SK-N-SH (cell line): ENCODE measurements around the gene CPZ. TPM values are rescaled to one million over a fixed set of nuclear protein-coding genes. Genes with fewer than 3 reads are reported as not detected.

Experiments
- CTCF ChIA-PET: fragments of 300-600, 350-600 bp; formaldehyde crosslinking; extraction: SDS; loops from one replicate; lab custom pipeline; 2021; lab: Yijun Ruan, JAX
- POLR2A ChIA-PET: fragments of 350-600 bp; sonication (Branson Sonifier 250); formaldehyde crosslinking; extraction: SDS; loops from one replicate; lab custom pipeline; 2020; ENCODE audit warnings: antibody characterized with exemption, inconsistent platforms; lab: Yijun Ruan, JAX
- DNase-seq: peaks from one replicate; pipeline ENCODE4 v3.0.0; 2012
- H2AFZ ChIP-seq: fragments of 200-600 bp; sonication (generic); 2 replicates; pipeline ENCODE4 v1.8.1; 2016; ENCODE audit warnings: antibody characterized with exemption, mild to moderate bottlenecking, low read depth
- H3F3A ChIP-seq: fragments of 200-600 bp; sonication (generic); replicated peaks from 2 replicates; pipeline ENCODE3; 2016; ENCODE audit warnings: antibody characterized with exemption, mild to moderate bottlenecking; ENCODE audit not compliant: insufficient read depth
- H3K27ac ChIP-seq, 2 experiments: fragments of 200-500 bp in 1 of 2; fragments of 200-600 bp in 1 of 2; sonication (Bioruptor generic) in 1 of 2; sonication (generic), shearing (Covaris generic) in 1 of 2; 2 replicates each; pipeline versions ENCODE4 v1.5.1 to v1.6.1; 2014 to 2016; ENCODE audit warnings: low read depth in 2 of 2, inconsistent platforms in 1 of 2, low read length in 1 of 2, mild to moderate bottlenecking in 1 of 2, mixed read lengths in 1 of 2
- H3K27me3 ChIP-seq: fragments of 200-600 bp; sonication (generic), shearing (Covaris generic); 2 replicates; pipeline ENCODE4 v1.6.1; 2016; ENCODE audit warnings: mixed run types; ENCODE audit not compliant: insufficient read depth
- H3K36me3 ChIP-seq, 2 experiments: fragments of 200-500 bp in 1 of 2; fragments of 200-600 bp in 1 of 2; sonication (Bioruptor generic) in 1 of 2; sonication (generic) in 1 of 2; replicated peaks in 1 of 2; 2 replicates each; pipeline versions ENCODE3 to v1.5.1; 2014 to 2016; ENCODE audit warnings: low read length in 1 of 2, mild to moderate bottlenecking in 1 of 2; ENCODE audit not compliant: insufficient read depth in 2 of 2, control insufficient read depth in 1 of 2
- H3K4me1 ChIP-seq, 2 experiments: fragments of 200-500 bp in 1 of 2; fragments of 200-600 bp in 1 of 2; sonication (Bioruptor generic) in 1 of 2; sonication (generic), shearing (Covaris generic) in 1 of 2; 2 replicates each; pipeline versions ENCODE4 v1.5.1 to v1.6.1; 2014 to 2016; ENCODE audit warnings: low read depth in 1 of 2, low read length in 1 of 2, mixed run types in 1 of 2; ENCODE audit not compliant: insufficient read depth in 2 of 2, control insufficient read depth in 1 of 2
- H3K4me2 ChIP-seq: fragments of 200-600 bp; sonication (generic), shearing (Covaris generic); 2 replicates; pipeline ENCODE4 v1.6.1; 2017; ENCODE audit warnings: mixed run types
- H3K4me3 ChIP-seq, 2 experiments: fragments of 200-500 bp in 1 of 2; fragments of 200-600 bp in 1 of 2; sonication (Bioruptor generic) in 1 of 2; sonication (generic), shearing (Covaris generic) in 1 of 2; 2 replicates each; pipeline versions ENCODE4 v1.5.1 to v1.8.1; 2014 to 2016; ENCODE audit warnings: low read depth in 2 of 2, inconsistent platforms in 1 of 2, low read length in 1 of 2, mild to moderate bottlenecking in 1 of 2, mixed read lengths in 1 of 2, moderate library complexity in 1 of 2
- H3K79me2 ChIP-seq: fragments of 200-600 bp; sonication (generic); 2 replicates; pipeline ENCODE4 v1.8.1; 2017; ENCODE audit warnings: mild to moderate bottlenecking; ENCODE audit not compliant: insufficient read depth
- H3K9ac ChIP-seq: fragments of 200-600 bp; sonication (generic); 2 replicates; pipeline ENCODE4 v1.6.1; 2017; ENCODE audit warnings: mixed run types
- H3K9me2 ChIP-seq: fragments of 200-600 bp; sonication (generic); 2 replicates; pipeline ENCODE4 v1.6.1; 2017; ENCODE audit warnings: mixed run types
- H3K9me3 ChIP-seq: fragments of 200-600 bp; sonication (generic); 2 replicates; pipeline ENCODE4 v1.6.1; 2017; ENCODE audit warnings: mixed run types, mild to moderate bottlenecking, moderate library complexity
- H4K20me1 ChIP-seq: fragments of 200-600 bp; sonication (generic); 2 replicates; pipeline ENCODE4 v1.6.1; 2017; ENCODE audit warnings: mild to moderate bottlenecking, mixed run types; ENCODE audit not compliant: insufficient read depth
- CHD2 ChIP-seq: fragments of 150-350 bp; IDR thresholded peaks from 2 replicates; pipeline ENCODE4 v1.6.1; 2018; ENCODE audit warnings: low read length; ENCODE audit not compliant: partially characterized antibody
- EP300 ChIP-seq, 2 experiments: IDR thresholded peaks; 2 replicates each; pipeline versions ENCODE4 v1.4.0 to v1.6.1; 2012; ENCODE audit warnings: borderline replicate concordance in 1 of 2, low read depth in 1 of 2, low read length in 1 of 2
- GABPA ChIP-seq: IDR thresholded peaks from 2 replicates; pipeline ENCODE4 v1.4.0; 2012; ENCODE audit warnings: low read depth, mild to moderate bottlenecking
- IRF3 ChIP-seq: fragments of 150-350 bp; IDR thresholded peaks from 2 replicates; pipeline ENCODE4 v1.6.1; 2016; ENCODE audit warnings: mild to moderate bottlenecking, low read depth, low read length
- MXI1 ChIP-seq: IDR thresholded peaks from 2 replicates; pipeline ENCODE4 v1.6.1; 2012; ENCODE audit warnings: mild to moderate bottlenecking, low read depth, low read length, improper control_type of control experiment
- RFX5 ChIP-seq: IDR thresholded peaks from 2 replicates; pipeline ENCODE4 v1.6.1; 2012; ENCODE audit warnings: mild to moderate bottlenecking, improper control_type of control experiment, low read length
- SMC3 ChIP-seq: IDR thresholded peaks from 2 replicates; pipeline ENCODE4 v1.6.1; 2012; ENCODE audit warnings: low read depth, low read length, improper control_type of control experiment
- USF1 ChIP-seq: IDR thresholded peaks from 2 replicates; pipeline ENCODE4 v1.4.0; 2012; ENCODE audit warnings: low read depth, borderline replicate concordance
- USF2 ChIP-seq: fragments of 150-350 bp; IDR thresholded peaks from 2 replicates; pipeline ENCODE4 v1.6.1; 2017; ENCODE audit warnings: antibody characterized with exemption, low read length, low read depth, borderline replicate concordance
- ZBTB33 ChIP-seq: IDR thresholded peaks from 2 replicates; pipeline ENCODE4 v1.4.0; 2012; ENCODE audit warnings: low read depth, borderline replicate concordance
- WGBS: methylation state at CpG from one replicate; pipeline ENCODE4 v1.1.6; 2017; ENCODE audit warnings: low lambda C conversion rate; 5-methylcytosine and 5-hydroxymethylcytosine counted together
- polyA plus RNA-seq, 3 experiments: library from polyadenylated mRNA; depleted of rRNA; stranded (reverse); fragments of >200 nt; gene quantifications; 2 replicates each; pipeline ENCODE4 v1.2.3, GENCODE V29; 2012

Gene CPZ
- polyA plus RNA-seq, 1 of the 3 experiments (the other 2 are of a cell fraction): not detected

- POLR2A ChIA-PET: no interaction called here
These were observed 8.9 kb upstream of the CPZ start for GRCh38 chr4:8583655-8584025.

GRCh38 chr4:8585186-8585585 lies 7.4 kb upstream of the CPZ start:
- Histone ChIP-seq H3K9ac (no peak overlapping the region), H3K4me2 (no peak overlapping the region), H3K4me3 (no peak overlapping the region), H3K79me2 (no peaks in the 10 kb centered on the region), H2AFZ (no peak overlapping the region), H4K20me1 (no peaks in the 10 kb centered on the region), H3F3A (no peaks in the 10 kb centered on the region), H3K36me3 (no peaks in the 10 kb centered on the region), H3K9me3 (no peaks in the 10 kb centered on the region), H3K27me3 (no peaks in the 10 kb centered on the region; the same call in 1 of the 2 replicates), H3K9me2 (no peaks in the 10 kb centered on the region), H3K4me1 (peaks cover 0 to 7% of the 10 kb centered on the region in 2 experiments; a peak in 1 of 4 replicates), H3K27ac (no peak overlapping the region)
- POLR2A ChIA-PET: no interaction called here
- CTCF ChIA-PET: interaction anchor here (1.2 to 3.4 kb wide), 3 partner anchors 12 to 117 kb away, joined by 3 to 12 read pairs (median 9); no protein-coding TSS in a partner anchor
- WGBS: 29% methylated on average over 4 of the region's 6 CpGs
- no peak for DNase-seq
- TF ChIP-seq RFX5 (no peak), CHD2 (no peak), SMC3 (no peak), IRF3 (no peak), ZBTB33 (no peak)

More at GRCh38 chr4:8583655-8584025, 8.9 kb upstream of the CPZ start:
- H3K9ac ChIP-seq: no peak overlapping the region
- no peak overlapping the region for H3K4me2 ChIP-seq
- 17% methylated on average over 2 of the region's 4 CpGs for WGBS
- H3K36me3 ChIP-seq: no peaks in the 10 kb centered on the region
- DNase-seq: no peak
- no peaks in the 10 kb centered on the region for H3F3A ChIP-seq
- TF ChIP-seq USF2: no peak
- TF ChIP-seq MXI1: no peak
- TF ChIP-seq USF1: no peak
- TF ChIP-seq RFX5: no peak
- TF ChIP-seq EP300 (IDR thresholded peaks at IDR 0.05; ENCODE audit: borderline replicate concordance in 1 of 2, low read depth in 1 of 2, low read length in 1 of 2): no peak
- no peak for TF ChIP-seq GABPA
- H3K4me3 ChIP-seq: no peak overlapping the region
- H3K27me3 ChIP-seq: no peaks in the 10 kb centered on the region; the same call in 1 of the 2 replicates
- no peak overlapping the region for H3K27ac ChIP-seq
- H2AFZ ChIP-seq: no peak overlapping the region
- CTCF ChIA-PET: interaction anchor here (0.6 to 2.1 kb wide), 5 partner anchors 8 to 302 kb away, joined by 3 to 9 read pairs (median 4); no protein-coding TSS in a partner anchor
- H3K9me3 ChIP-seq: no peaks in the 10 kb centered on the region
- no peaks in the 10 kb centered on the region for H3K79me2 ChIP-seq
- no peaks in the 10 kb centered on the region for H4K20me1 ChIP-seq
- no peaks in the 10 kb centered on the region for H3K9me2 ChIP-seq
- H3K4me1 ChIP-seq: peaks cover 0 to 4% of the 10 kb centered on the region in 2 experiments; a peak in 1 of 4 replicates
